Measurements from ENCODE around the gene KIAA1671. TPM values are rescaled to one million over a fixed set of nuclear protein-coding genes. Genes with fewer than 3 reads are reported as not detected.

Gene KIAA1671
- total and polyA plus RNA-seq, 4 donors = 8.7 to 35.9 (median 19.1) TPM

GRCh38 chr22:25161017-25161915 is 208.8 kb downstream of the KIAA1671 start:
- Histone ChIP-seq H3K4me1 (ENCODE audit: control insufficient read depth in 4 of 4, insufficient read depth in 4 of 4, low read length in 3 of 4) (peaks cover 11 to 34% (median 14%) of the 10 kb centered on the region in 4 donors), H3K36me3 (ENCODE audit: control insufficient read depth in 4 of 4, insufficient read depth in 3 of 4, low read depth in 1 of 4, low read length in 3 of 4) (peaks cover 0 to 3% (median under 1%) of the 10 kb centered on the region in 4 donors), H3K9me3 (ENCODE audit: control insufficient read depth in 4 of 4, low read length in 3 of 4) (no peaks in the 10 kb centered on the region), H3K27ac (ENCODE audit: low read depth in 1 of 2, low read length in 2 of 2) (no peak overlapping the region), H3K4me3 (ENCODE audit: low read depth in 1 of 3, low read length in 3 of 3) (no peak overlapping the region), H3K27me3 (ENCODE audit: control insufficient read depth in 4 of 4, insufficient read depth in 4 of 4, low read length in 3 of 4) (no peaks in the 10 kb centered on the region), H3K9ac (ENCODE audit: low read depth in 1 of 2, low read length in 2 of 2) (no peak overlapping the region)
- TF ChIP-seq, protein P1, sequence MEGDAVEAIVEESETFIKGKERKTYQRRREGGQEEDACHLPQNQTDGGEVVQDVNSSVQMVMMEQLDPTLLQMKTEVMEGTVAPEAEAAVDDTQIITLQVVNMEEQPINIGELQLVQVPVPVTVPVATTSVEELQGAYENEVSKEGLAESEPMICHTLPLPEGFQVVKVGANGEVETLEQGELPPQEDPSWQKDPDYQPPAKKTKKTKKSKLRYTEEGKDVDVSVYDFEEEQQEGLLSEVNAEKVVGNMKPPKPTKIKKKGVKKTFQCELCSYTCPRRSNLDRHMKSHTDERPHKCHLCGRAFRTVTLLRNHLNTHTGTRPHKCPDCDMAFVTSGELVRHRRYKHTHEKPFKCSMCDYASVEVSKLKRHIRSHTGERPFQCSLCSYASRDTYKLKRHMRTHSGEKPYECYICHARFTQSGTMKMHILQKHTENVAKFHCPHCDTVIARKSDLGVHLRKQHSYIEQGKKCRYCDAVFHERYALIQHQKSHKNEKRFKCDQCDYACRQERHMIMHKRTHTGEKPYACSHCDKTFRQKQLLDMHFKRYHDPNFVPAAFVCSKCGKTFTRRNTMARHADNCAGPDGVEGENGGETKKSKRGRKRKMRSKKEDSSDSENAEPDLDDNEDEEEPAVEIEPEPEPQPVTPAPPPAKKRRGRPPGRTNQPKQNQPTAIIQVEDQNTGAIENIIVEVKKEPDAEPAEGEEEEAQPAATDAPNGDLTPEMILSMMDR (IDR thresholded peaks at IDR 0.05; ENCODE audit: low read depth, low read length, missing input control) = no peak
- no peak for TF ChIP-seq RXRA (IDR thresholded peaks at IDR 0.05)
- TF ChIP-seq FOXA1 (IDR thresholded peaks at IDR 0.05) = no peak
- TF ChIP-seq, protein P2, sequence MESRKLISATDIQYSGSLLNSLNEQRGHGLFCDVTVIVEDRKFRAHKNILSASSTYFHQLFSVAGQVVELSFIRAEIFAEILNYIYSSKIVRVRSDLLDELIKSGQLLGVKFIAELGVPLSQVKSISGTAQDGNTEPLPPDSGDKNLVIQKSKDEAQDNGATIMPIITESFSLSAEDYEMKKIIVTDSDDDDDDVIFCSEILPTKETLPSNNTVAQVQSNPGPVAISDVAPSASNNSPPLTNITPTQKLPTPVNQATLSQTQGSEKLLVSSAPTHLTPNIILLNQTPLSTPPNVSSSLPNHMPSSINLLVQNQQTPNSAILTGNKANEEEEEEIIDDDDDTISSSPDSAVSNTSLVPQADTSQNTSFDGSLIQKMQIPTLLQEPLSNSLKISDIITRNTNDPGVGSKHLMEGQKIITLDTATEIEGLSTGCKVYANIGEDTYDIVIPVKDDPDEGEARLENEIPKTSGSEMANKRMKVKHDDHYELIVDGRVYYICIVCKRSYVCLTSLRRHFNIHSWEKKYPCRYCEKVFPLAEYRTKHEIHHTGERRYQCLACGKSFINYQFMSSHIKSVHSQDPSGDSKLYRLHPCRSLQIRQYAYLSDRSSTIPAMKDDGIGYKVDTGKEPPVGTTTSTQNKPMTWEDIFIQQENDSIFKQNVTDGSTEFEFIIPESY (IDR thresholded peaks at IDR 0.05) = no peak
- TF ChIP-seq HNF4G (IDR thresholded peaks at IDR 0.05) = no peak
- TF ChIP-seq, protein P3, sequence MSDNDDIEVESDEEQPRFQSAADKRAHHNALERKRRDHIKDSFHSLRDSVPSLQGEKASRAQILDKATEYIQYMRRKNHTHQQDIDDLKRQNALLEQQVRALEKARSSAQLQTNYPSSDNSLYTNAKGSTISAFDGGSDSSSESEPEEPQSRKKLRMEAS (IDR thresholded peaks at IDR 0.05) = no peak
- no peak for TF ChIP-seq YY1 (IDR thresholded peaks at IDR 0.05)
- no peak for TF ChIP-seq JUND (IDR thresholded peaks at IDR 0.05)
- no peak for TF ChIP-seq NR2F2 (IDR thresholded peaks at IDR 0.05)
- no peak for TF ChIP-seq ATF3 (IDR thresholded peaks at IDR 0.05)
- no peak for TF ChIP-seq TAF1 (conservative IDR thresholded peaks at IDR 0.05)
- no peak for TF ChIP-seq GABPA (IDR thresholded peaks at IDR 0.05 in 1 of 2, conservative IDR thresholded peaks at IDR 0.05 in 1 of 2)
- TF ChIP-seq HNF4A (conservative IDR thresholded peaks at IDR 0.05) = no peak
- TF ChIP-seq REST (IDR thresholded peaks at IDR 0.05) = no peak
- no peak for TF ChIP-seq EGR1 (IDR thresholded peaks at IDR 0.05; ENCODE audit: low read depth in 2 of 2)
- no peak for TF ChIP-seq RAD21 (IDR thresholded peaks at IDR 0.05)
- TF ChIP-seq SP1 (IDR thresholded peaks at IDR 0.05) = no peak
- no peak for TF ChIP-seq FOXA2 (IDR thresholded peaks at IDR 0.05)
- WGBS = 93% methylated on average over 14 of the region's 14 CpGs
- no peak for DNase-seq (ENCODE audit: low spot score)

Data from liver (tissue), 9 donors.